ENCODE data around the gene MARK4.

Gene MARK4

DNA sequence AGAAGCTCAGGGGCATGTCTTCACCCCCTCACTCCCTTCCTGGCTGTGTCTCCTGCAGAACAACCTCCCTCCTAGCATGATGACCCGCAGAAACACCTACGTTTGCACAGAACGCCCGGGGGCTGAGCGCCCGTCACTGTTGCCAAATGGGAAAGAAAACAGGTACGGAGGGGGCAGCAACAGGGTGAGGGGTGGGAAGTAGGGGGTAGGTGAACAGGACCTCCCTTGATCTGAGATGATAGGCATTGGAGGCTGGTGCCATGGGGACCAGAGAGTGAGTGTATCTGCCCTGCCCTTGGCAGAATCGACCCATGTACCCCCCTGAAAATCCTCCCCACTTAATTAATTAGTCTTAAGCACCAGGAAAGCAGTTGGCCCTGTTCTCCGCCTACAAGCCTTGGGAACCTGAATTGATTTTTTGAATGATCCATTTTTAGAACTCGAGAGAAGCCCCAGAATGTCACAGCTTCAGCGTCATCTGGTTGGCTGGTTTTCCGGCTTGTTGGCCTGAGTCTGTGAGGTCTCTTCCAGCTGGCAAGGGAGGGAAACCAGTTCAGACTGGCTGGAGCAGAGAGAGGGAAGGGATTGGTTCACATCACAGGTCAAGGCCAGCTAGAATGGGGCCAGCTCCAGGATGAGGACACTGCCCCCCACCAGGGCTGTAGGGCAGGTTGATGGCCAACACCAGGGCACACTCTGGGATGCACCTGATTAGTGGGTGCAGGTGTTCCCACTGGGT, 43.4 kb downstream of the MARK4 start:
- Histone ChIP-seq H3K36me3 (ENCODE audit: insufficient read depth, low read length) (0 out of 2 replicates have a peak, but pooled peaks cover 5% of the 10 kb centered on the region), H3K4me1 (ENCODE audit: control insufficient read depth, insufficient read depth, low read length, unreplicated experiment) (no peaks in the 10 kb centered on the region), H2AFZ (ENCODE audit: low read length, unreplicated experiment) (no peak overlapping the region), H3K4me3 (ENCODE audit: low read depth, low read length) (no peak overlapping the region), H3K27me3 (ENCODE audit: insufficient read depth, low read length) (no peaks in the 10 kb centered on the region), H3K79me2 (ENCODE audit: control insufficient read depth, insufficient read depth, low read length, unreplicated experiment) (no peaks in the 10 kb centered on the region), H3K27ac (ENCODE audit: low read depth, low read length) (no peak overlapping the region)

DNA sequence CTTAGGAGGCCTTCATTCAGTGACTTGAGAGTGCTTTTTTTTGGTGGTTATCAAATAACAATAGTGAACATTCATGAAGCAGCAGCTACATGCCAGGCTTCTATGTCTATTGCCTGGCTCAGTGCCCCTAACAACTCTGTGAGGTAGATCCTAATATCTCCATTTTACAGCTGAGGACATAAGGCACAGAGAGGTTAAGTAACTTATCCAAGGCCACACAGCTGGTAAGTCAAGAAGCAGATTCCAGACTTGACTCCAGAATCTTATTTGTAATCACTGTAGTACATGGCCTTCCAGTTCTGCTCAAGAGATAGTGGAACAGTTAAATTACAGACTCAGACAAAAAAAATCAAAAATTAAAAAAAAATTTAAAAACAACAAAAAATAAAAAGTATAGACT, 44.8 kb downstream of the MARK4 start:
- Histone ChIP-seq H2AFZ (ENCODE audit: low read length, unreplicated experiment) (no peak overlapping the region), H3K4me1 (ENCODE audit: control insufficient read depth, insufficient read depth, low read length, unreplicated experiment) (no peaks in the 10 kb centered on the region), H3K4me3 (ENCODE audit: low read depth, low read length) (no peak overlapping the region), H3K36me3 (ENCODE audit: insufficient read depth, low read length) (0 out of 2 replicates have a peak, but pooled peaks cover 3% of the 10 kb centered on the region), H3K79me2 (ENCODE audit: control insufficient read depth, insufficient read depth, low read length, unreplicated experiment) (no peaks in the 10 kb centered on the region), H3K27me3 (ENCODE audit: insufficient read depth, low read length) (no peaks in the 10 kb centered on the region), H3K27ac (ENCODE audit: low read depth, low read length) (no peak overlapping the region)

DNA sequence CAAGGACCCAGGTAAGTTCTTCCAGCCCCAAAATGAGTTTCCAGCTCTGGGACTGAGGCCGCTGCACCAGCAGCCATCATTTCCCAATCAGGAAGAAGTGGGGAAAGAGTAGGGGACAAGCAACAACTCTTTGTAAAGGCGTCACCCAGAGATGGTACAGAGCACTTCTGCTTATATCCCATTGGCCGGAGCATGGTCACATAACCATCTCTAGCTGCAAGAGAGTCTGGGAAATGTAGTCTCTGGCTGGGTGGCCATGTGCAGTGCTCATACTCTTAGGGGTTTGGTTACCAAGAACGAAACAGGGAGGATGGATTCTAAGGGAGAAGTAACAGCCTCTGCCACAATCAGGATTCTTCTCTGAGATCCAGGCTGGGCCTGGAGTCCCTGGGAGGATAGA, 45.3 kb downstream of the MARK4 start:
- no peaks in the 10 kb centered on the region for H3K79me2 ChIP-seq (ENCODE audit: control insufficient read depth, insufficient read depth, low read length, unreplicated experiment)
- no peaks in the 10 kb centered on the region for H3K27me3 ChIP-seq (ENCODE audit: insufficient read depth, low read length)
- no peak overlapping the region for H3K4me3 ChIP-seq (ENCODE audit: low read depth, low read length)
- no peak overlapping the region for H3K27ac ChIP-seq (ENCODE audit: low read depth, low read length)
- no peaks in the 10 kb centered on the region for H3K36me3 ChIP-seq (ENCODE audit: insufficient read depth, low read length)
- H3K4me1 ChIP-seq (ENCODE audit: control insufficient read depth, insufficient read depth, low read length, unreplicated experiment) = no peaks in the 10 kb centered on the region
- no peak overlapping the region for H2AFZ ChIP-seq (ENCODE audit: low read length, unreplicated experiment)

DNA sequence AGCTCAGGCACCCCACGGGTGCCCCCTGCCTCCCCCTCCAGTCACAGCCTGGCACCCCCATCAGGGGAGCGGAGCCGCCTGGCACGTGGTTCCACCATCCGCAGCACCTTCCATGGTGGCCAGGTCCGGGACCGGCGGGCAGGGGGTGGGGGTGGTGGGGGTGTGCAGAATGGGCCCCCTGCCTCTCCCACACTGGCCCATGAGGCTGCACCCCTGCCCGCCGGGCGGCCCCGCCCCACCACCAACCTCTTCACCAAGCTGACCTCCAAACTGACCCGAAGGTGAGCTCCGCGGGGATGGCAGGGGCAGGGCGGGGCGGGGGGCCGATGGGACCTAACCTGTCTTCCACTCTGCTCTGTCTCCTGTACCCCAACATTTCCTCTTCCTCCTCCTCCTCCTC, 46.6 kb downstream of the MARK4 start:
- Histone ChIP-seq H3K4me1 (ENCODE audit: control insufficient read depth, insufficient read depth, low read length, unreplicated experiment) (no peaks in the 10 kb centered on the region), H3K79me2 (ENCODE audit: control insufficient read depth, insufficient read depth, low read length, unreplicated experiment) (no peaks in the 10 kb centered on the region), H3K36me3 (ENCODE audit: insufficient read depth, low read length) (no peaks in the 10 kb centered on the region), H2AFZ (ENCODE audit: low read length, unreplicated experiment) (no peak overlapping the region), H3K27ac (ENCODE audit: low read depth, low read length) (no peak overlapping the region), H3K4me3 (ENCODE audit: low read depth, low read length) (no peak overlapping the region), H3K27me3 (ENCODE audit: insufficient read depth, low read length) (no peaks in the 10 kb centered on the region)

- no peaks in the 10 kb centered on the region for H3K27me3 ChIP-seq (ENCODE audit: insufficient read depth, low read length)
- no peak overlapping the region for H3K27ac ChIP-seq (ENCODE audit: low read depth, low read length)
- H3K36me3 ChIP-seq (ENCODE audit: insufficient read depth, low read length) = no peaks in the 10 kb centered on the region
- H3K4me3 ChIP-seq (ENCODE audit: low read depth, low read length) = no peak overlapping the region
- no peaks in the 10 kb centered on the region for H3K4me1 ChIP-seq (ENCODE audit: control insufficient read depth, insufficient read depth, low read length, unreplicated experiment)
- no peak overlapping the region for H2AFZ ChIP-seq (ENCODE audit: low read length, unreplicated experiment)
- H3K79me2 ChIP-seq (ENCODE audit: control insufficient read depth, insufficient read depth, low read length, unreplicated experiment) = no peaks in the 10 kb centered on the region
Measured at GRCh38 chr19:45298264-45298663, 47.2 kb downstream of the MARK4 start.

DNA sequence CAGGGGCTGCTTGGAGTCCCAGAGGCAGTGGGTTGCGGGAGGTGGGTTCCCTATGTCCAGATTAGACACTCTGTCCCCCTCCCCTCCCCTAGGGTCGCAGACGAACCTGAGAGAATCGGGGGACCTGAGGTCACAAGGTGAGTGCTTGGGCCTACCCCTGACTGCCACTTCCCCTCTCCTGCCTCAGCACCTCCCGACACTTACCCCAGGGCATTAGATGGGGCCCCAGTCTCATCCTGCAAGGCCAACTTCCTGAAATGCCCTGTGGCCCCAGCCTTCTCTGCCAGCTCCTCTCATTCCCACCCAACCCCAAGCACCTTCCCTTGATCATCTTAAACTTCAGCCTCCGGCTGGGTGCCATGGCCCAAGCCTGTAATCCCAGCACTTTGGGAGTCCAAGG, 48.6 kb downstream of the MARK4 start:
- Histone ChIP-seq H3K79me2 (ENCODE audit: control insufficient read depth, insufficient read depth, low read length, unreplicated experiment) (no peaks in the 10 kb centered on the region), H2AFZ (ENCODE audit: low read length, unreplicated experiment) (no peak overlapping the region), H3K36me3 (ENCODE audit: insufficient read depth, low read length) (no peaks in the 10 kb centered on the region), H3K4me1 (ENCODE audit: control insufficient read depth, insufficient read depth, low read length, unreplicated experiment) (no peaks in the 10 kb centered on the region), H3K4me3 (ENCODE audit: low read depth, low read length) (no peak overlapping the region), H3K27ac (ENCODE audit: low read depth, low read length) (no peak overlapping the region), H3K27me3 (ENCODE audit: insufficient read depth, low read length) (no peaks in the 10 kb centered on the region)

DNA sequence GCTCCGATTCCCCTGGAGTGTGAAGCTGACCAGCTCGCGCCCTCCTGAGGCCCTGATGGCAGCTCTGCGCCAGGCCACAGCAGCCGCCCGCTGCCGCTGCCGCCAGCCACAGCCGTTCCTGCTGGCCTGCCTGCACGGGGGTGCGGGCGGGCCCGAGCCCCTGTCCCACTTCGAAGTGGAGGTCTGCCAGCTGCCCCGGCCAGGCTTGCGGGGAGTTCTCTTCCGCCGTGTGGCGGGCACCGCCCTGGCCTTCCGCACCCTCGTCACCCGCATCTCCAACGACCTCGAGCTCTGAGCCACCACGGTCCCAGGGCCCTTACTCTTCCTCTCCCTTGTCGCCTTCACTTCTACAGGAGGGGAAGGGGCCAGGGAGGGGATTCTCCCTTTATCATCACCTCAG, 51.3 kb downstream of the MARK4 start:
- Histone ChIP-seq H3K27ac (ENCODE audit: low read depth, low read length) (no peak overlapping the region), H3K79me2 (ENCODE audit: control insufficient read depth, insufficient read depth, low read length, unreplicated experiment) (no peaks in the 10 kb centered on the region), H2AFZ (ENCODE audit: low read length, unreplicated experiment) (no peak overlapping the region), H3K4me3 (ENCODE audit: low read depth, low read length) (no peak overlapping the region), H3K36me3 (ENCODE audit: insufficient read depth, low read length) (no peaks in the 10 kb centered on the region), H3K27me3 (ENCODE audit: insufficient read depth, low read length) (no peaks in the 10 kb centered on the region), H3K4me1 (ENCODE audit: control insufficient read depth, insufficient read depth, low read length, unreplicated experiment) (no peaks in the 10 kb centered on the region)

DNA sequence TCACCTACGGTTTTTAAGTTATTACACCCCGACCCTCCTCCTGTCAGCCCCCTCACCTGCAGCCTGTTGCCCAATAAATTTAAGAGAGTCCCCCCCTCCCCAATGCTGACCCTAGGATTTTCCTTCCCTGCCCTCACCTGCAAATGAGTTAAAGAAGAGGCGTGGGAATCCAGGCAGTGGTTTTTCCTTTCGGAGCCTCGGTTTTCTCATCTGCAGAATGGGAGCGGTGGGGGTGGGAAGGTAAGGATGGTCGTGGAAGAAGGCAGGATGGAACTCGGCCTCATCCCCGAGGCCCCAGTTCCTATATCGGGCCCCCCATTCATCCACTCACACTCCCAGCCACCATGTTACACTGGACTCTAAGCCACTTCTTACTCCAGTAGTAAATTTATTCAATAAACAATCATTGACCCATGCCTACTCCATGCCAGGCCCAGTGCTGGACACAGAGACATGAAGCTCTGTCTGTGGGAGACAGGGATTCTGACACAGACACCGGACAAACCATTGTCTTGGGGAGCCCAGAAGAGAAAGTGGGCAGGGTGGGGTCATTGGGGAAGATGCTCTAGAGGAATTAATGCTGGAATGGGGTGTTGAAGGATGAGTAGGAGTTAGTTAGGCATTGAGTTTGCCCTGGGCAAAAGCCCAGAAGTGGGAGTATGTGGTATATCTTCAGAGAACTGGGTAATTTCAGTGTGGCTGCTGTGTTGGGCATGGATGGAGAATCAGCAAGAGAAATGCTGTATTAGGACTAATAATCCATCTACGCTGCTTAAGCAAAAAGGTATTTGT, 52.4 kb downstream of the MARK4 start:
- Histone ChIP-seq H3K79me2 (ENCODE audit: control insufficient read depth, insufficient read depth, low read length, unreplicated experiment) (no peaks in the 10 kb centered on the region), H2AFZ (ENCODE audit: low read length, unreplicated experiment) (no peak overlapping the region), H3K36me3 (ENCODE audit: insufficient read depth, low read length) (no peaks in the 10 kb centered on the region), H3K4me1 (ENCODE audit: control insufficient read depth, insufficient read depth, low read length, unreplicated experiment) (no peaks in the 10 kb centered on the region), H3K4me3 (ENCODE audit: low read depth, low read length) (no peak overlapping the region), H3K27ac (ENCODE audit: low read depth, low read length) (no peak overlapping the region), H3K27me3 (ENCODE audit: insufficient read depth, low read length) (no peaks in the 10 kb centered on the region)

GRCh38 chr19:45304141-45304926, 53.3 kb downstream of the MARK4 start:
- no peaks in the 10 kb centered on the region for H3K79me2 ChIP-seq (ENCODE audit: control insufficient read depth, insufficient read depth, low read length, unreplicated experiment)
- H2AFZ ChIP-seq (ENCODE audit: low read length, unreplicated experiment) = no peak overlapping the region
- no peaks in the 10 kb centered on the region for H3K27me3 ChIP-seq (ENCODE audit: insufficient read depth, low read length)
- no peaks in the 10 kb centered on the region for H3K36me3 ChIP-seq (ENCODE audit: insufficient read depth, low read length)
- no peak overlapping the region for H3K27ac ChIP-seq (ENCODE audit: low read depth, low read length)
- no peaks in the 10 kb centered on the region for H3K4me1 ChIP-seq (ENCODE audit: control insufficient read depth, insufficient read depth, low read length, unreplicated experiment)
- no peak overlapping the region for H3K4me3 ChIP-seq (ENCODE audit: low read depth, low read length)

DNA sequence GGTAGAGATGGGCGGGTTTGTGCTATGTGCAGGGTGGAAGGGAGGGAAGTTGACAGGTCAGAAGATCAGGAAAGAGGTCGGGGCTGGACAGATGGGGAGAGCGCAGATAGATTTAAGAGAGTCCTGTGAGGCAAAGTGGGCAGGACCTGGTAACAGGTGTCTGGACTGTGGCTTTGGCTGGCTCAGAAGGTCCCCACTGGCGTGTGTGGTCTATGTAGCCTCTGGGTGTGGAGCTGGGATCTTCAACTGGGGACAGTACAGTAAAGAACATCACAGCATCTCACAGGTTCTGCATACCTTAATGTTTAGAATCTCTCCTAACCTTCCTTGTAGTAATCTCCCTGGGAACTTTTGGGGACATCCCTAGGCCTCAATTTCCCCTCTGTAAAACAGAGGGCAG, 53.9 kb downstream of the MARK4 start:
- no peaks in the 10 kb centered on the region for H3K36me3 ChIP-seq (ENCODE audit: insufficient read depth, low read length)
- no peak overlapping the region for H3K27ac ChIP-seq (ENCODE audit: low read depth, low read length)
- no peaks in the 10 kb centered on the region for H3K27me3 ChIP-seq (ENCODE audit: insufficient read depth, low read length)
- no peaks in the 10 kb centered on the region for H3K4me1 ChIP-seq (ENCODE audit: control insufficient read depth, insufficient read depth, low read length, unreplicated experiment)
- no peak overlapping the region for H2AFZ ChIP-seq (ENCODE audit: low read length, unreplicated experiment)
- H3K79me2 ChIP-seq (ENCODE audit: control insufficient read depth, insufficient read depth, low read length, unreplicated experiment) = no peaks in the 10 kb centered on the region
- H3K4me3 ChIP-seq (ENCODE audit: low read depth, low read length) = no peak overlapping the region
